ENCODE results near the gene ANXA6. TPM values are rescaled to one million over a fixed set of nuclear protein-coding genes. Genes with fewer than 3 reads are reported as not detected.
"Not testable (repeated sequence)": the region's sequence is repeated elsewhere in the genome, so short reads cannot be mapped to it uniquely, and the experiment has no call there.

Gene ANXA6
- total RNA-seq, 2 donors from 2014 or later: 127 to 171 TPM

DNA sequence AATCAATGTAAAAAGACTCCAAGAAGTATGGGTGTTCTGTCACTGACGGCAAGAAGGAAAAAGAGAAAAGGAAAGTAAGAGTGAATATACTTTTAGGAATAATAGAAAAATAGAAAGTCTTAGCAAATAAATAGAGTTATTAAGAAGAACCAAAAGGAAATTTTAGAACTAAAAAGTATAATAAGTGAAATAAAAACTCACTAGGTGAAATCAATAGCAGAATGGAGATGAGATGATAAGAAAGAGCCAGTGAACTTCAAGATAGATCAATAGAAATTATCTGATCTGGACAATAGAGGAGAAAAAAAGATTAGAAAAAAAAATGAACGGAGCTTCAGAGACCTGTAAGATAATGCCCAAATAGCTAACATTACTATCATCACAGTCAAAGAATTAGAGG is 31.6 kb upstream of the ANXA6 start:
- H3K4me3 Mint-ChIP-seq: no peak overlapping the region
- peaks cover 8 to 21% of the 10 kb centered on the region in 2 donors for H3K9me3 Mint-ChIP-seq
- H3K27ac Mint-ChIP-seq: no peak overlapping the region
- H3K36me3 Mint-ChIP-seq (ENCODE audit: insufficient read depth in 2 of 2): peaks cover 34 to 54% of the 10 kb centered on the region in 2 donors
- DNase-seq (no peak), ATAC-seq (replicated peaks in 1 of 2) (no peak)
- H3K27me3 Mint-ChIP-seq (ENCODE audit: low read depth): no peaks in the 10 kb centered on the region
- peaks cover 38% of the 10 kb centered on the region for H3K4me1 Mint-ChIP-seq (ENCODE audit: low read depth)

GRCh38 chr5:151186538-151186937 is 29.0 kb upstream of the ANXA6 start:
- DNase-seq: no peak
- peaks cover 24 to 31% of the 10 kb centered on the region in 2 donors for H3K36me3 Mint-ChIP-seq (ENCODE audit: insufficient read depth in 2 of 2)
- H3K27ac Mint-ChIP-seq: no peak overlapping the region
- peaks cover 25% of the 10 kb centered on the region for H3K4me1 Mint-ChIP-seq (ENCODE audit: low read depth)
- ATAC-seq (replicated peaks in 1 of 2): no peak
- no peak overlapping the region for H3K4me3 Mint-ChIP-seq
- no peaks in the 10 kb centered on the region for H3K27me3 Mint-ChIP-seq (ENCODE audit: low read depth)
- H3K9me3 Mint-ChIP-seq: peaks cover 7 to 17% of the 10 kb centered on the region in 2 donors

DNA sequence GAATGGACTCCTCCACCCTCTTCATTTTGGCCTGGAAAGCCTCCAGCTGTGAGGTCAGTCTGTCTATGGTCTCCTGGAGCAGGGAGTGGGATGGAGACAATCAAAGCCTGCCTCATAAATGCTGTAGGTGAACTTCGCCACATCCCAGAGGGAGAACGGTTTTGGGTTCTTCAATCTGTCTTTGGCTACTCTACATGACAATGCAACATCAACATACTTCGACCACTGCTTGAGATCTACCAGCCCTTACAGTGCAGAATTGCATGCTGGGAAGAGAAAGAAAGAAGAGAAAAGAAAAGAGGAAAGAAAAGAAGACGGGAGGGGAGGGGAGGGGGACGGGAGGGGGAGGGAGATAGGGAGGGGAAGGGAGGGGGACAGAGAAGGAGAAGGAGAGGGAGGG is 28.5 kb upstream of the ANXA6 start:
- ATAC-seq (replicated peaks in 1 of 2): no peak
- DNase-seq: no peak
- Mint-ChIP-seq H3K4me3 (no peak overlapping the region), H3K27me3 (ENCODE audit: low read depth) (no peaks in the 10 kb centered on the region), H3K9me3 (peaks cover 3 to 13% of the 10 kb centered on the region in 2 donors), H3K4me1 (ENCODE audit: low read depth) (peaks cover 20% of the 10 kb centered on the region), H3K27ac (no peak overlapping the region), H3K36me3 (ENCODE audit: insufficient read depth in 2 of 2) (peaks cover 19 to 26% of the 10 kb centered on the region in 2 donors)

GRCh38 chr5:151184316-151185042 is 26.9 kb upstream of the ANXA6 start:
- H3K36me3 Mint-ChIP-seq (ENCODE audit: insufficient read depth in 2 of 2): peaks cover 10 to 11% of the 10 kb centered on the region in 2 donors
- peaks cover 0 to 7% of the 10 kb centered on the region in 2 donors for H3K9me3 Mint-ChIP-seq
- peak overlapping the region; percentile 68 for H3K27ac Mint-ChIP-seq
- H3K27me3 Mint-ChIP-seq (ENCODE audit: low read depth): no peaks in the 10 kb centered on the region
- peaks cover 10% of the 10 kb centered on the region for H3K4me1 Mint-ChIP-seq (ENCODE audit: low read depth)
- H3K4me3 Mint-ChIP-seq: no peak overlapping the region
- DNase-seq (no peak), ATAC-seq (replicated peaks in 1 of 2) (peak in 1 of 2 donors; percentile 42)

GRCh38 chr5:151183456-151184245 is 26.1 kb upstream of the ANXA6 start:
- no peaks in the 10 kb centered on the region for H3K27me3 Mint-ChIP-seq (ENCODE audit: low read depth)
- H3K4me1 Mint-ChIP-seq (ENCODE audit: low read depth): peaks cover 10% of the 10 kb centered on the region
- DNase-seq (no peak), ATAC-seq (replicated peaks in 1 of 2) (no peak)
- H3K9me3 Mint-ChIP-seq: no peaks in the 10 kb centered on the region
- no peak overlapping the region for H3K27ac Mint-ChIP-seq
- H3K4me3 Mint-ChIP-seq: no peak overlapping the region
- H3K36me3 Mint-ChIP-seq (ENCODE audit: insufficient read depth in 2 of 2): peaks cover 2 to 4% of the 10 kb centered on the region in 2 donors

DNA sequence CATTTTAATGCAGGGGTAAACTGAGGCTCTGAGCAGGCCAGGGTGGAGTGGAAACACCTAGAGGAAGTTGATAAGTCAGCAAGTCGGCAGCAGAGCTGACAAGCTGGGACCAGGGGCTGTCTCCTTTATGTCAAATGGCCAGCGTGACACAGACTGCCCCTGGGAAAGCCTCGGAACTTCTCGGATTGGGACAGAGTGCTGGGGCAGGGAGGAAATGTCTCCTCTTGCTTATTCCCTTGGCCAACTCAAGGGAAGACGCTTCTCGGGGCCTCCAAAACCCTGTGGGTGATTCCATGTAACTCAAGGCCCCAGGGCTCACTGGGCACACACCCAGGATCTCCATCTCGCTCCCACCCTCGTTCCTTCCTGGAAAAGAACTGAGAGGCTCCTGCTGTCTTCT is 25.4 kb upstream of the ANXA6 start:
- H3K9me3 Mint-ChIP-seq: no peaks in the 10 kb centered on the region
- H3K27me3 Mint-ChIP-seq (ENCODE audit: low read depth): no peaks in the 10 kb centered on the region
- peaks cover 10% of the 10 kb centered on the region for H3K4me1 Mint-ChIP-seq (ENCODE audit: low read depth)
- ATAC-seq (replicated peaks in 1 of 2) (no peak), DNase-seq (no peak)
- H3K4me3 Mint-ChIP-seq: no peak overlapping the region
- H3K36me3 Mint-ChIP-seq (ENCODE audit: insufficient read depth in 2 of 2): peaks cover 1 to 3% of the 10 kb centered on the region in 2 donors
- no peak overlapping the region for H3K27ac Mint-ChIP-seq

GRCh38 chr5:151182524-151182900 is 24.9 kb upstream of the ANXA6 start:
- Mint-ChIP-seq H3K9me3 (no peaks in the 10 kb centered on the region), H3K36me3 (ENCODE audit: insufficient read depth in 2 of 2) (peaks cover 1% of the 10 kb centered on the region in 2 donors), H3K4me1 (ENCODE audit: low read depth) (peaks cover 10% of the 10 kb centered on the region), H3K4me3 (no peak overlapping the region), H3K27ac (no peak overlapping the region), H3K27me3 (ENCODE audit: low read depth) (no peaks in the 10 kb centered on the region)
- DNase-seq (no peak), ATAC-seq (replicated peaks in 1 of 2) (no peak)

DNA sequence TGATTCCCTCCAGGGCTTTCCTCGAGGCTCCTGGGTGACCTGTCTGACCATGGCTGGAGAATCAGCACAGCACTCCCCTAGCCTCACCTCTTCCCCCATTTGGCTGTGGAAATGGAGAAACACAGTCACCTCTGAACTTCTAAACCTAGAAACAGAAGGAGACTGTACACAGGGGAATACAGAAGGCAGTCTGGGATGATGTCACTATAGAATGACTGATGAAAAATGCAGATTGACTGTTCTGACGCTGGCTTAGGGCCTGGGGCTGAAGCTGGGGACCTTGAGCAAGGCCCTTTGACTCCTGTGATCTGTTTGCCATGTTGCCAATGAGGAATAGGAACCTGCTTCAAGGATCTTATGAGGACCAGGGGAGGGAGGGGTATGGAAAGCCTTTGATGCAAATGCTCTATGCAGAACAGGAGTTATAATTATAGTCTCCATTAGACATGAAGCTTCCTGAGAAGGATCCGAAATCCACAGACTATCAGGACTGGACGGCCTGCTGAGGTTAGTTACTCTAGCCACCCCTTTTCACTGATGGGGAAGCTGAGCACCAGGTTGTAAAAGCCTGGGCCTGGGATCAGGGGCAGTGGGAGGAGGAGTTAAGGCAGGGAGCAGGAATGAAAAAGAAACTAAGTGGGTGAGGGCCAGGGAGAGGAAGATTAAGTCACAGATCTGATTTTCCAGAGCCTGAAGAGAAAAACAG is 24.4 kb upstream of the ANXA6 start:
- H3K27ac Mint-ChIP-seq: no peak overlapping the region
- peaks cover 10% of the 10 kb centered on the region for H3K4me1 Mint-ChIP-seq (ENCODE audit: low read depth)
- DNase-seq (no peak), ATAC-seq (replicated peaks in 1 of 2) (no peak)
- H3K9me3 Mint-ChIP-seq: no peaks in the 10 kb centered on the region
- no peaks in the 10 kb centered on the region for H3K27me3 Mint-ChIP-seq (ENCODE audit: low read depth)
- no peak overlapping the region for H3K4me3 Mint-ChIP-seq
- H3K36me3 Mint-ChIP-seq (ENCODE audit: insufficient read depth in 2 of 2): peaks cover 1% of the 10 kb centered on the region in 2 donors

- DNase-seq (no peak), ATAC-seq (replicated peaks in 1 of 2) (no peak)
- Mint-ChIP-seq H3K4me3 (no peak overlapping the region), H3K9me3 (no peaks in the 10 kb centered on the region), H3K27ac (no peak overlapping the region), H3K4me1 (ENCODE audit: low read depth) (peaks cover 6% of the 10 kb centered on the region), H3K36me3 (ENCODE audit: insufficient read depth in 2 of 2) (no peaks in the 10 kb centered on the region), H3K27me3 (ENCODE audit: low read depth) (no peaks in the 10 kb centered on the region)
These were observed 22.7 kb upstream of the ANXA6 start for GRCh38 chr5:151180291-151180690.

DNA sequence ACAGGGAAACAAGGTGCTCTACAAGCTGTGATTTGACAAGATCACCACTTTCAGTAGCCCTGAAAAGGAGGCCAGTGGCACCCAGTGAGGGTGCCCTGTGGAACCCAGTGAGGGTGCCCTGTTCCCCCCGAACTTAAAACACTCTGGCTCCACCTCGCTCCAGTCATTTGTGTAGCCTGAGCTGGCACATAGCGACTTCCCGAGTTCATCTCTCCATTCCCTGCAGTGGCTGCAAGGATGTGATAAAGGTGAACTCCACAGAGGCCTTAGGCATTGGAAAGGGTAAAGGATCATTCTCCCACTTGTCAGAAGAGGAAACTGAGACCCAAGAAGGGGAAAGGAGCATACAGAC is 21.9 kb upstream of the ANXA6 start:
- H3K4me1 Mint-ChIP-seq (ENCODE audit: low read depth): peaks cover 3% of the 10 kb centered on the region
- H3K9me3 Mint-ChIP-seq: no peaks in the 10 kb centered on the region
- H3K27ac Mint-ChIP-seq: no peak overlapping the region

GRCh38 chr5:151178777-151179488 is 21.4 kb upstream of the ANXA6 start:
- H3K4me1 Mint-ChIP-seq (ENCODE audit: low read depth): no peaks in the 10 kb centered on the region
- ATAC-seq (replicated peaks in 1 of 2) (no peak), DNase-seq (no peak)
- H3K36me3 Mint-ChIP-seq (ENCODE audit: insufficient read depth in 2 of 2): no peaks in the 10 kb centered on the region
- peak overlapping the region; percentile 2 for H3K27ac Mint-ChIP-seq
- no peaks in the 10 kb centered on the region for H3K9me3 Mint-ChIP-seq
- H3K4me3 Mint-ChIP-seq: no peak overlapping the region
- H3K27me3 Mint-ChIP-seq (ENCODE audit: low read depth): no peaks in the 10 kb centered on the region

More for the DNA sequence above, 21.9 kb upstream of the ANXA6 start:
- DNase-seq: no peak
- no peak overlapping the region for H3K4me3 Mint-ChIP-seq
- H3K27me3 Mint-ChIP-seq (ENCODE audit: low read depth): no peaks in the 10 kb centered on the region
- ATAC-seq (replicated peaks in 1 of 2): no peak
- H3K36me3 Mint-ChIP-seq (ENCODE audit: insufficient read depth in 2 of 2): no peaks in the 10 kb centered on the region

GRCh38 chr5:151178372-151178771 is 20.8 kb upstream of the ANXA6 start:
- Mint-ChIP-seq H3K9me3 (no peaks in the 10 kb centered on the region), H3K4me3 (no peak overlapping the region), H3K27ac (no peak overlapping the region)

DNA sequence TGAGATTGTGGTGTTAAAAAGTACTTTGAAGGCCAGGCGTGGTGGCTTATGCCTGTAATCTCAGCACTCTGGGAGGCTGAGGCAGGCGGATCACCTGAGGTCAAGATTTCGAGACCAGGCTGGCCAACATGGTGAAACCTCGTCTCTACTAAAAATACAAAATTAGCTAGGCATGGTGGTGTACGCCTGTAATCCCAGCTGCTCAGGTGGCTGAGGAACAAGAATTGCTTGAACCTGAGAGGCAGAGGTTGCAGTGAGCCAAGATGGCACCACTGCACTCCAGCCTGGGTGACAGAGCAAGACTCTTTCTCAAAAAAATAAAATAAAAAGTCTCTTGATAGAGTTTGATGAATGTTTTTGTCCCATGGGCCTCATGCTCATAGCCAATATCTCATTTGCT is 18.7 kb upstream of the ANXA6 start:
- H3K36me3 Mint-ChIP-seq (ENCODE audit: insufficient read depth in 2 of 2); H3K9me3 Mint-ChIP-seq; H3K27me3 Mint-ChIP-seq (ENCODE audit: low read depth); DNase-seq; ATAC-seq (replicated peaks in 1 of 2); H3K4me3 Mint-ChIP-seq; H3K27ac Mint-ChIP-seq; H3K4me1 Mint-ChIP-seq (ENCODE audit: low read depth): not testable (repeated sequence)

More at GRCh38 chr5:151178372-151178771, 20.8 kb upstream of the ANXA6 start:
- no peaks in the 10 kb centered on the region for H3K27me3 Mint-ChIP-seq (ENCODE audit: low read depth)
- H3K4me1 Mint-ChIP-seq (ENCODE audit: low read depth): no peaks in the 10 kb centered on the region
- no peak for DNase-seq
- ATAC-seq (replicated peaks in 1 of 2): no peak
- no peaks in the 10 kb centered on the region for H3K36me3 Mint-ChIP-seq (ENCODE audit: insufficient read depth in 2 of 2)

Measured in activated T-cell treated with anti-CD3 and anti-CD28 coated beads, Interleukin-2, amount 50 U/mL, for 72 hours (primary cell).